Measurements from ENCODE around the gene GPR82. TPM values are rescaled to one million over a fixed set of nuclear protein-coding genes. Genes with fewer than 3 reads are reported as not detected.
A peak's percentile ranks its signal among the peaks of the same experiment; 100 is the strongest.
"Not testable (repeated sequence)": the region's sequence is repeated elsewhere in the genome, so short reads cannot be mapped to it uniquely, and the experiment has no call there.

GPR82 gene, protein sequence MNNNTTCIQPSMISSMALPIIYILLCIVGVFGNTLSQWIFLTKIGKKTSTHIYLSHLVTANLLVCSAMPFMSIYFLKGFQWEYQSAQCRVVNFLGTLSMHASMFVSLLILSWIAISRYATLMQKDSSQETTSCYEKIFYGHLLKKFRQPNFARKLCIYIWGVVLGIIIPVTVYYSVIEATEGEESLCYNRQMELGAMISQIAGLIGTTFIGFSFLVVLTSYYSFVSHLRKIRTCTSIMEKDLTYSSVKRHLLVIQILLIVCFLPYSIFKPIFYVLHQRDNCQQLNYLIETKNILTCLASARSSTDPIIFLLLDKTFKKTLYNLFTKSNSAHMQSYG
- total RNA-seq: 0.28 TPM

DNA sequence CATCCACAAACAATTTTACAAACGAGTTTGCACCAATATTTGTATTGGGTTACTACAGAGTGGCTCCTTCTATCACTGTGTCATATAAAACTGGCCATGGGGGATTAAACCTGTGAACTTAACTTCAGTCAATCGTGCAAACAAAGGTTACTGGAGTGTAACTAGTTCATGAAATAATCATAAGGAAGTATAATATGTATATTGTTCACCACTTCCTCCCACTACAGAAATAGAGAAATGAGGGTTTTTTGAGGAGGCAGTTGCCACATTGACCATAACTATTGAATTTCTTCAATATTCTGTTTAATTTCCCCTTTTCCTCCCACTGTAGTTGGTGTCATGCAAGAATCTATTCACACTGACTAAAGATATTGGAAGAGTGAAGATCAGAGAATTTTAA, at the start of gene GPR82:
Gene GPR82 (plus strand): TSS at position 356 of the 400 bp plus-strand sequence. CDS start 2,846 bp downstream, outside the sequence.
- no peak for DNase-seq (ENCODE audit: low spot score)

DNA sequence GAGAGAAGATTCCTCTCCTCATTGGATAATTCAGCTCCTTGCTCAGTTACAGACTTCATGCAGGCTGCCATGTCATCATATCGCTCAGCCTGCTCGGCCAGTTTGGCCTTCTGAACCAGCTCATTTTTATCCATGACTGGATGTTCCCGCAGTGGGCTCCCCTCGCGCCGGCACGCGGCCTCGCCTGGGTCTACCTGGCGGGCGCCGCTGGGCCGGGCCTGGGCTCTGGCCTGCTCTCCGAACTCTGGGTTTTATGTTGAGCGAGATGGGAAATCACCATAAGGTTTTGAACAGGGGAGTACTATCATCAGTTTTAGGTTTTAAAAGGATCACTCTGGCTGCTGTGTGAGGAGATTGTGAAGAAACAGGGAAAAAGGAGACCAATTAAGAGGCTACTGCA, 47.6 kb upstream of the GPR82 start:
- not testable (repeated sequence) for DNase-seq (ENCODE audit: low spot score); ATAC-seq

More for the DNA sequence above, at the start of gene GPR82:
- no peak for ATAC-seq

DNA sequence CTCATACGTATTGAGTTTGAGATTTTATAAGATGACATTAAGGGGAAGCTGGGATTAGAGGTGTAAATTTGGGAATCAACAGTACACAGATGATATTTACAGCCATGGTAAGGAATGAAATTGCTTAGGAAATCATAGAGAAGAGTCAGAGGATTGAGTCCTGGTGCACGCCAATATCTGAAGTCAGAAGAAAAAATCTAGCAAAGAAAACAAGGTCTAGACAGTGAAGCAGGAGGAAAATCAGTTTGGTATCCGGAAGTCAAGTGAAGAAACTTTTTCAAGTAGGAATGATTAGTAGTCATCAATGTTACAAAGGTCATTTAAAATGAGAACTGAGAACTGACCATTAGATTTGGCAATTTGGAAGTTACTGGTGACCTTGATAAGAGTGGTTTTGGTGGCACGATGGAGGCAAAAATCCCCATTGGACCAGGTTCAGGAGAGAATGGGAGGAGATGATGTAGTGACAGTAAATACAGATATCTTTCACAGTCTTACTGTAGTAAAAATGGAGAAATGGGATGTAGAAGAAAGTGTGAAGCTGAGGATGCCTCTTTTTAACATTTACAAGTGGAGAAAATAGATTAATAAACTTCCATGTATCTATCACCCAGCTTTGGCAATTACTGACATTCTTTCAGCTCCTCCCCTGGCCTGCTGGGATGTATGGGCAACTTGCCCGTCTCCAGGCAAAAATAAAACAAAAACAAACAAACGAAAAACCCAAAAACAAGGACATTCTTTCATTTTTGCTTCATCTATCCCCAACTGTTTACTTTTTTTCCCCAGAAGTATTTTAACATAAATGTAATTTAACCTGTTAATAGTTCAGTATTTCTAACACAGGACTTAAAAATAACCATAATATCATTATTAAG, 46.6 kb upstream of the GPR82 start:
- no peak for DNase-seq (ENCODE audit: low spot score)
- no peak for ATAC-seq

DNA sequence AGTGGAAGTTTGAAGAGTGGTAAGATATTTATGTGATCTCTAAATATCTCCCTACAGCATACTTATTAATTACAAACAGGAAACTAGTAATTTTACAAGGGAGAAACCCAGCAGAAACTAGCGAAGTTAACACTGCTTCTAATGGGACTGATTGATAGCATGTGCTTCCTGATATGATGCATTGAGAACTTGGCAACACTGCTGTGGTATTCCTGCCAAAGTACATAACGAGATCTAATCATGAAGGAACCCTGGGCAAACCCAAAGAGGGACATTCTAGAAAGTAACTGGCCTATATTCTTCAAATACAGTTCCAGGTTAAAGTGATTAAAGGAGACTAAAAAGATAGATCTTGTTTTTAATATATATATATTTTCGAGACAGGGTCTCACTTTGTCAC, 39.8 kb upstream of the GPR82 start:
- ATAC-seq (peak; percentile 92), DNase-seq (ENCODE audit: low spot score) (peak; percentile 51)

DNA sequence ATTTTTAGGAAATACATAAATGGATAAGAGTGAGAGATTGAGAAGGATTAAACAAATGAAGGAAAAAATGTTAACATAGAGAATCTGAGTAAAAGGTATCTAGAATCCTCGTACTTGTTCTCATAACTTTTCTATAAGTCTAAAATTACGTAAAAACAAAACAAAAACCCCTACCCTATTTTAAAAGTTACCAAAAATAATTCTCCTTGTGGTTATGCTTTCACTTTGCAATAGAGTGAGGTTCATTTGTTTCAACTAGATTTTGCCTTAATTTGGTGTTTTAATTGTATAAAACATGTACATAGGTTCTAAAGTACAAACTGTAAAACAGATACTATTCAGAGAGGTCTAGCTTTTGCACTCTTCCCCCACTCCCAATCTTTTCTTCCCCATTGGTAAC, 39.0 kb upstream of the GPR82 start:
- ATAC-seq: no peak

DNA sequence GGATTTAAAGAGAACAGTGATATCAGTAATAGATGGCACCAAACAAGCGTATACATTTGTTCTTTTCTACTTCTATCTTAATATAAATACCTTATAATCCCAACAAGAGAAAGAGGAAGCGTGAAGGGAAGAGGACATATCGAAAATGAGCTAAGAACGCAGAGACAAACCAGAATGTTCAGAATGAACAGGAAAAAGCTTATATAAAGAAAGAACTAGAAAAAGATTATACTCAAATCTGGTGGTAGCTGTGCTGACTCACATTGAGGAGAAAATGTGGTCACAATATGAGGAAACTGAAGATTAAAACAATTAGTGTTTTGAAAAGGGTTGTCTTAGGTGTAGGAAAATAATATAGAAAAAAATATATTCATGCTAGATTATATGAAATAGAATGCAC, 37.2 kb upstream of the GPR82 start:
- no peak for ATAC-seq

More for the DNA sequence above, 39.0 kb upstream of the GPR82 start:
- no peak for DNase-seq (ENCODE audit: low spot score)

DNA sequence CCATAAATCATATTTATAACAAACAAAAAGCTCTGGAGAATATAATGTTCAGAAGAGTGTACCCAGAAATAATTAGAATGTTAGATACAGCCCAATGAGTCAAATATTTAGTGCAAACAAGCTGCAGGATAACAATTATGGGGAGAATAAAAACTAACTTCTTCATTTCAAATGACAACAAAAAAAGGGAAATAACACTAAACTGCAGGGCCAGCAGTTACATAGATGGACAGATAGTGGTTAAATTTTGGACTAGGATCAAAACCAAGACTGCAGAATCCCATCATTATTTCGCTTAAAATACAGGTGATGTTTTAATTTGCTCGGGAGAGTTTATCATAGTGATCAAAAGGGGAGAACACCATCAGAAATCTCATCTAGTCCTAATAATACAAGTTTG, 35.8 kb upstream of the GPR82 start:
- ATAC-seq: no peak
- no peak for DNase-seq (ENCODE audit: low spot score)

More for the DNA sequence above, 37.2 kb upstream of the GPR82 start:
- DNase-seq (ENCODE audit: low spot score): no peak

DNA sequence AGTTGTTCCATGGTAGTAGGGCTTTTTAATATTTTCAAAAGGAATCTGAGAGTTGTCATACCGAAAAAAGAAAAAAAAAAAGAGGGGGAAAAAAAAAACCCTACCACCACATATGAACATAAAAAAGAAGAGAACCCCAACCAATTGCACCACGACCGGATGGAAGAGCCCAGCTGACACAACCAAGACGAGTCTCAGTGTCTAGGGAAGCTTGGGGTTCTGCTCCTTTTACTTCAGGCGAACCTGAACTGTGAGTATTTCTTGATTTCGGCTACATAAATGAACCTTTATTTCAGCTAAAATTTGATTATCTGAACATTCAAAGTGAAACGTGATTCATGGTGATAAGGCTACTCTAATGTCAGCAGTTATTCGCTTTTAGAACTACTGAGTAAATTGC, 35.1 kb upstream of the GPR82 start, which contains the start of gene GPR34:
Gene GPR34 (plus strand): TSS at position 139 of the 400 bp plus-strand sequence. CDS start 6,661 bp downstream, outside the sequence.
- DNase-seq (ENCODE audit: low spot score) (no peak), ATAC-seq (no peak)

DNA sequence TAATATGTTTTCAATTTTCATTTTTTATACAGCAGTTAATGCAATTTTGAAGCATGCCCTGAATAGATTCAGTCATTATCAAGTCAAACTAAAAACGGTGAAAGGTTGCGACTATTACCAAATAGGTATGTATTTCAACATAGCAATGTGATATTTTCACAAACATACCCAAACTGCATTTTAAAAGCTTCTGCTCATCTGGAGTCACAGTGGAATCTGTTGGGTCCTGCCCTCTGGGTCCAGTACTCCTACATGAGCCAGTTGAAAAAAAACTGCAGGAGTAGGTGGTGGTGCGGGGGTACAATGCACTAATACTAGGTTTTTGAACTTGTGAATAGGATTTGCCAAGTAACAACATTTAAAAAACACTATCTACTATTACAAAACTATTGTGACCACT, 34.3 kb upstream of the GPR82 start:
- DNase-seq (ENCODE audit: low spot score) (peak; percentile 48), ATAC-seq (peak; percentile 95)

DNA sequence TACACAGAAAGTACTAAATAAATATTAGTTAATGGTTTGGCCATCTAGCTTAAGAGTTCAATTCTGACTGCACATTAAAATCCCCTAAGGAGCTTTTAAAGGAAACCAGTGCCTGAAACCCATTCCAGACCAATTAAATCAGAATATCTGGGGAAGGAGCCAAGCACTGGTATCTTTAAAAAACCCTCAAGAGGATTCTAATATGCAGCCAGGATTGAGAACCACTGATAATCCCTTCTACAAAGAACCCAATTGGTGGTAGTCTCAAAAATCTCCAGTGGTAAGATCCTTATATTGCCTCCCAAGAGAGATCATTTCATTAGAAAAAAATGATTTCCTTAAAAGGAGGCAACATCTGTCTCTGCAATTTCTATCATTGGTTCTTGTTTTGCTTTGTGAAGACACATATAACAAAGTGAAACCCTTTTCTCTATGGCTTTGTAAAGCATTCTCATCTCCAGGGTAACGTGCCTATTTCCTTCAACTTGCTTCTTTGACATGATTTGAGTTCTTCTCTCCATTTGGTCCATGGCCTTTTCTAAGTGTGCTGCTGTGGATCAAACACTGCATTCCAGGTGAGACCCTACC, 31.7 kb upstream of the GPR82 start:
- ATAC-seq (no peak), DNase-seq (ENCODE audit: low spot score) (no peak)

DNA sequence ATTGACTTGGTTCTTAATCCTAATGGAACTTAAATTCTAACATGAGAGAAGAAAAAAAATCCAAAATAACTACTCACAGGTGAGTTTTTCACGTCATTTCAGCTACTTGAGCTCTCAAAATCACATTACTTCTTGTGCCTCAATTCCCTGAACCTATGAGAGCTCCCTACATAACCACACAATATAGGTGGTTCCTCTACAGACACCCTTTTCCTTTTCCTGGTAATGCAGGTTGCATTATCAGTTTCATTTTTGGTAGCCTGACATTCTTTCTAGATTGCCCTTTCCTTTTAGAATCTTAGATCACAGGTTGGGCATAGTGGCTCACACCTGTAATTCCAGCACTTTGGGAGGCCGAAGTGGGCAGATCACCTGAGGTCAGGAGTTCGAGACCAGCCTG, 31.0 kb upstream of the GPR82 start:
- no peak for DNase-seq (ENCODE audit: low spot score)
- ATAC-seq: no peak

DNA sequence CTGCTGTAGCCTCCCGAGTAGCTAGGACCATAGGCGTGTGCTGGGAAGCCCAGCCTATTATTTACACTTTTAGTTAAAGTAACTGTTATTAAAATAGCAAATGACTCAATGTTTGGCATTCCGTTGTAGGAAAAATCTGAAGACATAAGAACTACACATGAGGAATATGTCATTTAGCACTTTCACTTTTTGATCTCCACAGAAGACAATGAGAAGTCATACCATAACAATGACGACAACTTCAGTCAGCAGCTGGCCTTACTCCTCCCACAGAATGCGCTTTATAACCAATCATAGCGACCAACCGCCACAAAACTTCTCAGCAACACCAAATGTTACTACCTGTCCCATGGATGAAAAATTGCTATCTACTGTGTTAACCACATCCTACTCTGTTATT, 28.6 kb upstream of the GPR82 start:
- DNase-seq (ENCODE audit: low spot score) (no peak), ATAC-seq (no peak)

DNA sequence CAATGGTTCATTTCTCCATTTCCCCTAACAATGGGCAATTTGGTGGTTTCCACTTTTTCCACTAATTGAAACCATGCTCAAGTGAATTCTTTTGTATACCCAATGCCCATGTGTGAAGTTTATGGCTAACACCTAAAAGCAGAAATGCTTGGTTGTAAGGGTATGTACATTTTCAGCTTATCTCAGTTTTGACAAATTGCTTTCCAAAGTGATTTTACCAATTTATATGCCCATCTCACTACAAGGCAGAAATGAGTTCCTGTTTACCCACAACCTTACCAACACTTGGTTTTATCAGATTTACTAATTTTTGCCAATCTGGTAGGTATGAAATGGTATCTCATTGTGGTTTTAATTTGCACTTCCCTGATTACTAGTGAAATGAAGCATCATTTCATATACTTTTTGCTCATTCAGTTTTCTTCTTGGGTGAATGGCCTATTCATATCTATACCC, 20.4 kb upstream of the GPR82 start:
- no peak for DNase-seq (ENCODE audit: low spot score)
- ATAC-seq: no peak

DNA sequence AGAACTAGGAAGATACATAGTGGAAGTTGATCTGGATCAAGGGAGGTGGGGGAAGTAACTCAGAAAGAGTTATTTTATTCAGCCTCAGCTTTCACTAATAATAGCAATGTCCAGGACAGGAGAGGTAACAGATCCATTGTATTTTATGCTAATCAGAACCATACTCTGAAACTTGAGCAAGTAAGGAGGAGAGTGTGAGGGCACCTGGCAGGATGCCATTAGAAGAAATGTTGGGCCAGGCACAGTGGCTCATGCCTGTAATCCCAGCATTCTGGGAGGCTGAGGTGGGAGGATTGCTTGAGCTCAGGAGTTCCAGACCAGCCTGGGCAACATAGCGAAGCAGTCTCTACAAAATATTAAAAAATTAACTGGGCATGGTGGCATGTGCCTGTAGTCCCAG, 18.9 kb upstream of the GPR82 start:
- DNase-seq (ENCODE audit: low spot score): no peak
- no peak for ATAC-seq

DNA sequence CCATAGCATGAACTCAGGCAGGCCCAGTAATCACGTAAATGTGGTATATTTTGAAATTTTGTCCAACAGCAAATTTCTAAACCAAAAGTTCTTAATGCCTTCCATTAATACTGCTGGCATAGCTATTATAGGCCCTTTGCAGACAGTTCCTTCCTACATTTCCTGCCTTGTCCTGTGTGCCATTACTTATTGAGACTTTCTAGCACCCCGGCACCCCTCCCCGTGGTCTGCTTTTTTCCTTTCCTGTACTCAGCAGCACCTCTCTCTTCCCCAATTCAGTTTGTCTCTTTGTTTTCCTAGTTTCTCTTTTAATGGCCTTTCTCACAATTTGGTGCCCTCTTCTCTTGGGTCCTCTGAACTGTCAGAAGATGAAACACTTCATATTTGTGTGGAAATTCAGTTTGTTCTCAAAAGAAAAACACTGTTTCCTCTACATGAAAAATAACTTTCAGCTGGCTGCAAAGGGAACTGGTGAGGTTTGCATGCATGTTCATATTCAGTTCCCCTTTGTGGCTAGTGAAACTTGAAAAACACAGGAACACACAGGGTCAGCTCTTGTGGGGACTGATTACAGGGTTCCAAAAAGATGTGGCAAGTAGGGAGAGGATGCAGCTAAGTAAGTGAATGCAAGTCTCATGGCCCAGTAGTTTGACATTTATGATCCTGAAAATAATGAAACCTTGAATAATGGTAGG, 18.2 kb upstream of the GPR82 start:
- ATAC-seq: no peak
- DNase-seq (ENCODE audit: low spot score): no peak

DNA sequence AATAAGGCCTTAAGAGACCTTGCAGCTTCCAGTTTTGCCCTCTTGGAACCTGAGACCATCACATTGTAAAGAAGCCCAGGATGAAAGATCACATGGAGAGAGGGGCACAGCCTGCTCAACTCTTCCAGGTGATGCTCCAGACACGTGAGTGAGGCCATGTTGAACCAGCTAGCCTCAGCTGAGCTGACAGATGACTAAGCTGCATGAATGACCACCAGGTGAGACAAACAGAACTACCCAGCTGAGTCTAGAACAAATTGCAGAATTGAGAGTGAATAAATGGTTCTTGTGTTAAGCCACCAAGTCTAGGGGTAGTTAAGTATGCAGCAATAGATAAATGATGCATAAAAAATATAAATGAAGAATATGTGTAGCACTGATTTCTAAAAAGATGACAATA, 16.8 kb upstream of the GPR82 start:
- DNase-seq (ENCODE audit: low spot score) (no peak), ATAC-seq (no peak)

DNA sequence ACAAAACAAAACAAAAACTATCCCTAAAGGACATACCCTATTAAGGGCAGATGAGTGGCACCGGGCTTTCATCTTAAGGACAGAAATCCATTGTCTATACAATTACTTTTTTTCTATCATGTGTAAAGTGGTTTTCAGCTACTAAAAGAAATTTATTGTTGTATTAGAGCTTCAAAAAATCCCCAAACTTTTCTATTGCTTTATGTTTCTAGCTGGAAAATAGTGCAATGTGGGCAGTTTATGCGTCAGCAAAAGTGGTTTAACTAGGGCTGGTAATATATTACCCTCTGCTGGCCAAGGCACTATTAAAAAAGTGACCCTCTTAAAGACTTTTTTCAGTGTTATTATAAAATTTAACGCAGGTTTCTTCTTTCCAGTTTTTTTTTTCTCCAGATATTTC, 15.5 kb upstream of the GPR82 start:
- ATAC-seq: no peak

DNA sequence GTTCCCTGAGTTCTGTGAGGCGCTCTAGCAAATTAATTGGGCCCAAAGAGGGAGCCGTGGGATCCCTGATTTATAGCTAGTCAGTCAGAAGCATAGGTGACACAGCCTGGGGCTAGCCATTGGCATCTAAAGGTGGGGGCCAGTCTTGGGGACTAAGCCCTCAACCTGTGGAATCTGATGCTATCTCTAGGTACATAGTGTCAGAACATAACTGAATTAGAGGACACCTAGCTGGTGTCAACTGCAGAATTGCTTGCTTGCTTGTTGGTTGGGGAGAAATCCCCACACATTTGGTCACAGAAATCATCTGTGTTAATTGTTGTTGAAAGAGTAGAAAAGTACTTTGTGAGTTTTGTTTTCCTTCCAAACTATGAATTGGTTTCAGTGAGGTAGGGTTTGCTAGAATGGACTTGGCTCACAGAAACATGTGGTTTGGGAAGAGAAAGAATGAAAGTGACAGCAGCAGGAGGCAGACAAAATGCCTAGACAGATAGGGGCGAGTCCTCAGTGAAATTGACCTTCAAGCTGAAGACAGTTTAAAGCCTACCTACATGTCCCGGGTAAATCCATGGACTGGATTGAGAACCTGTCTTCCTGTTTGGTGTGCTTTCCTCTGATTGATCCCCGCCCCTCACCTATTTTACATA, 12.8 kb upstream of the GPR82 start:
- ATAC-seq: no peak
- no peak for DNase-seq (ENCODE audit: low spot score)

More for the DNA sequence above, 15.5 kb upstream of the GPR82 start:
- DNase-seq (ENCODE audit: low spot score): no peak

DNA sequence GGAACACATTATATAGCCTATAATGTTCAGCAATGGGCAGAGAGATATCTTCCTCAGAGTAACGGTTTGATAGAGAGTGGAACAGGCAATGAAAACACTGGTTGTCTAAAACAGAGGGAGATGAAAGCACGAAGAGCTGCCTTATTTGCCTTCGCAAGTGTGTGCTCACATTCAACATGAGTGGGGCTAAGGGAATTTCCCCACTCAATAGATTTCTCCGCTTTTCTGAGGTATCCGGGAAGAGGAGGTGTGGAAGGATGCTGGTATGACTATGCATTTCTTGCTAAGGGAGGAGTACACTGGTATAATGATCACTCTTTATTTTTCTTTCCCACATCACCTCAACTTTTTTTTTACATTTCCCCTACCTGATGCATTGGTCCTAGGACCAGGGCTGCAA, 7.8 kb upstream of the GPR82 start:
- ATAC-seq: no peak
- DNase-seq (ENCODE audit: low spot score): no peak

DNA sequence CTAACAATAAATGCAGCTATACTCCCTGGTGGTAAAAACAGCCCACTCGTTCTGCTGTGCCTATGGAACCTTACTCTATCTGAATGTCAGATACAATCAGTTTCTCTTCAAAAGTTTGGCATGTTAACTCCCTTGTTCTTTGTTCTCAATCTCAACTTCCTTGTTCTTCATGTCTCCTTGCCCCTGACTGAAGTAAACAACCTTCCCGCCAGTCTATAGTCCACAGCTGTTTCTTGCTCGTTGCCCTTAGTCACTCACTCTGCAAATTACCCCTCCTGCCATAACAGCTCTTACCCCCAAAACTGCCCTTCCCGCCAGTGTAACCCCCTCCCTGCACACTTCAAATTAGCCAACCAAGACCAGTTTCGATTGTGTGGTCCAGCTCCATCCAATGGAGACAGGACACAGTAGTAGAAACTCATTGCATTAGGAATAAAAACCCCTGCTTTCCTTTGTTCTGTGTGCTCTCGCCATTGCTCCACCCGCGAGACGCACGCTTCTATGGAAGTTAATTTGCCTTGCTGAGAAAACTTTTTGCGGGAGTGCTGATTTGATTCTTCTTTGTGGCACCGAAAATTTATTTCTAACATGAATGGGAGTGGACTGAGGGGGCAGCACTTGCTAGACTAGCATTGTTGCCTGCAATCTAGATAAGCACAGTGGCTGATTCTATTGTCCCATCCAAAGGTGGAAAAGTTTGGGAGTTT, 7.1 kb upstream of the GPR82 start:
- no peak for ATAC-seq

More for the DNA sequence above, 7.1 kb upstream of the GPR82 start:
- no peak for DNase-seq (ENCODE audit: low spot score)
